Measurements from ENCODE around the gene ZNF544.
"Not testable (repeated sequence)": the region's sequence is repeated elsewhere in the genome, so short reads cannot be mapped to it uniquely, and the experiment has no call there.

Gene ZNF544

GRCh38 chr19:58217069-58217481 lies 11.6 kb upstream of the ZNF544 start:
- peaks cover 11% of the 10 kb centered on the region for H3K36me3 ChIP-seq (ENCODE audit: control insufficient read depth, insufficient read depth, low read length)
- H3K4me1 ChIP-seq (ENCODE audit: control insufficient read depth, insufficient read depth, low read length) = no peaks in the 10 kb centered on the region
- no peak overlapping the region for H3K4me3 ChIP-seq (ENCODE audit: low read length)
- no peak overlapping the region for H3K27ac ChIP-seq (ENCODE audit: low read depth, low read length)
- no peaks in the 10 kb centered on the region for H3K27me3 ChIP-seq (ENCODE audit: control insufficient read depth, insufficient read depth, low read length)
- no peak overlapping the region for H3K9ac ChIP-seq (ENCODE audit: low read length)

GRCh38 chr19:58217607-58218391 lies 10.9 kb upstream of the ZNF544 start:
- H3K9ac ChIP-seq (ENCODE audit: low read length) = no peak overlapping the region
- H3K27ac ChIP-seq (ENCODE audit: low read depth, low read length) = no peak overlapping the region
- H3K4me1 ChIP-seq (ENCODE audit: control insufficient read depth, insufficient read depth, low read length) = no peaks in the 10 kb centered on the region
- H3K4me3 ChIP-seq (ENCODE audit: low read length) = no peak overlapping the region
- no peaks in the 10 kb centered on the region for H3K27me3 ChIP-seq (ENCODE audit: control insufficient read depth, insufficient read depth, low read length)
- peaks cover 3% of the 10 kb centered on the region for H3K36me3 ChIP-seq (ENCODE audit: control insufficient read depth, insufficient read depth, low read length)

GRCh38 chr19:58218899-58219298 lies 9.8 kb upstream of the ZNF544 start:
- H3K4me1 ChIP-seq (ENCODE audit: control insufficient read depth, insufficient read depth, low read length) = no peaks in the 10 kb centered on the region
- no peak overlapping the region for H3K4me3 ChIP-seq (ENCODE audit: low read length)
- no peaks in the 10 kb centered on the region for H3K36me3 ChIP-seq (ENCODE audit: control insufficient read depth, insufficient read depth, low read length)
- H3K27ac ChIP-seq (ENCODE audit: low read depth, low read length) = no peak overlapping the region
- no peaks in the 10 kb centered on the region for H3K27me3 ChIP-seq (ENCODE audit: control insufficient read depth, insufficient read depth, low read length)
- H3K9ac ChIP-seq (ENCODE audit: low read length) = no peak overlapping the region

- H3K36me3 ChIP-seq (ENCODE audit: control insufficient read depth, insufficient read depth, low read length) = peaks cover 19% of the 10 kb centered on the region
- H3K27me3 ChIP-seq (ENCODE audit: control insufficient read depth, insufficient read depth, low read length) = no peaks in the 10 kb centered on the region
- peaks cover 4% of the 10 kb centered on the region for H3K4me1 ChIP-seq (ENCODE audit: control insufficient read depth, insufficient read depth, low read length)
- peak overlapping the region; percentile 86 for H3K4me3 ChIP-seq (ENCODE audit: low read length)
- H3K27ac ChIP-seq (ENCODE audit: low read depth, low read length) = peak overlapping the region; percentile 67
- peak overlapping the region; percentile 47 for H3K9ac ChIP-seq (ENCODE audit: low read length)
Measured at GRCh38 chr19:58227964-58228584, 640 bp upstream of the ZNF544 start.

- H3K4me3 ChIP-seq (ENCODE audit: low read length) = peak overlapping the region; percentile 86
- H3K9ac ChIP-seq (ENCODE audit: low read length) = no peak overlapping the region
- H3K36me3 ChIP-seq (ENCODE audit: control insufficient read depth, insufficient read depth, low read length) = peaks cover 25% of the 10 kb centered on the region
- H3K27me3 ChIP-seq (ENCODE audit: control insufficient read depth, insufficient read depth, low read length) = no peaks in the 10 kb centered on the region
- H3K27ac ChIP-seq (ENCODE audit: low read depth, low read length) = no peak overlapping the region
- peaks cover 4% of the 10 kb centered on the region for H3K4me1 ChIP-seq (ENCODE audit: control insufficient read depth, insufficient read depth, low read length)
Measured at GRCh38 chr19:58229255-58229639, 533 bp downstream of the ZNF544 start.

GRCh38 chr19:58237324-58237723 lies 8.6 kb downstream of the ZNF544 start:
- Histone ChIP-seq H3K27me3 (ENCODE audit: control insufficient read depth, insufficient read depth, low read length) (no peaks in the 10 kb centered on the region), H3K4me1 (ENCODE audit: control insufficient read depth, insufficient read depth, low read length) (no peaks in the 10 kb centered on the region), H3K27ac (ENCODE audit: low read depth, low read length) (no peak overlapping the region), H3K9ac (ENCODE audit: low read length) (no peak overlapping the region), H3K36me3 (ENCODE audit: control insufficient read depth, insufficient read depth, low read length) (peaks cover 38% of the 10 kb centered on the region), H3K4me3 (ENCODE audit: low read length) (no peak overlapping the region)

GRCh38 chr19:58243351-58243750 lies 14.6 kb downstream of the ZNF544 start:
- Histone ChIP-seq H3K27ac (ENCODE audit: low read depth, low read length) (no peak overlapping the region), H3K27me3 (ENCODE audit: control insufficient read depth, insufficient read depth, low read length) (no peaks in the 10 kb centered on the region), H3K36me3 (ENCODE audit: control insufficient read depth, insufficient read depth, low read length) (peaks cover 68% of the 10 kb centered on the region), H3K4me3 (ENCODE audit: low read length) (no peak overlapping the region), H3K4me1 (ENCODE audit: control insufficient read depth, insufficient read depth, low read length) (no peaks in the 10 kb centered on the region), H3K9ac (ENCODE audit: low read length) (no peak overlapping the region)

- H3K27me3 ChIP-seq (ENCODE audit: control insufficient read depth, insufficient read depth, low read length) = no peaks in the 10 kb centered on the region
- no peak overlapping the region for H3K4me3 ChIP-seq (ENCODE audit: low read length)
- H3K4me1 ChIP-seq (ENCODE audit: control insufficient read depth, insufficient read depth, low read length) = no peaks in the 10 kb centered on the region
- H3K27ac ChIP-seq (ENCODE audit: low read depth, low read length) = no peak overlapping the region
- peaks cover 65% of the 10 kb centered on the region for H3K36me3 ChIP-seq (ENCODE audit: control insufficient read depth, insufficient read depth, low read length)
- no peak overlapping the region for H3K9ac ChIP-seq (ENCODE audit: low read length)
Measured at GRCh38 chr19:58248886-58249285, 20.2 kb downstream of the ZNF544 start.

- H3K9ac ChIP-seq (ENCODE audit: low read length) = no peak overlapping the region
- no peak overlapping the region for H3K4me3 ChIP-seq (ENCODE audit: low read length)
- H3K4me1 ChIP-seq (ENCODE audit: control insufficient read depth, insufficient read depth, low read length) = no peaks in the 10 kb centered on the region
- peaks cover 54% of the 10 kb centered on the region for H3K36me3 ChIP-seq (ENCODE audit: control insufficient read depth, insufficient read depth, low read length)
- no peak overlapping the region for H3K27ac ChIP-seq (ENCODE audit: low read depth, low read length)
- no peaks in the 10 kb centered on the region for H3K27me3 ChIP-seq (ENCODE audit: control insufficient read depth, insufficient read depth, low read length)
Measured at GRCh38 chr19:58252102-58252685, 23.5 kb downstream of the ZNF544 start.

- not testable (repeated sequence) for H3K9ac ChIP-seq (ENCODE audit: low read length); H3K4me1 ChIP-seq (ENCODE audit: control insufficient read depth, insufficient read depth, low read length); H3K27me3 ChIP-seq (ENCODE audit: control insufficient read depth, insufficient read depth, low read length); H3K27ac ChIP-seq (ENCODE audit: low read depth, low read length)
- Histone ChIP-seq H3K36me3 (ENCODE audit: control insufficient read depth, insufficient read depth, low read length) (peaks cover 71% of the 10 kb centered on the region), H3K4me3 (ENCODE audit: low read length) (peak overlapping the region; percentile 1)
Measured at GRCh38 chr19:58258259-58258658, 29.5 kb downstream of the ZNF544 start.

- Histone ChIP-seq H3K9ac (ENCODE audit: low read length) (no peak overlapping the region), H3K4me3 (ENCODE audit: low read length) (no peak overlapping the region), H3K4me1 (ENCODE audit: control insufficient read depth, insufficient read depth, low read length) (no peaks in the 10 kb centered on the region), H3K27me3 (ENCODE audit: control insufficient read depth, insufficient read depth, low read length) (no peaks in the 10 kb centered on the region), H3K27ac (ENCODE audit: low read depth, low read length) (no peak overlapping the region), H3K36me3 (ENCODE audit: control insufficient read depth, insufficient read depth, low read length) (peaks cover 60% of the 10 kb centered on the region)
Measured at GRCh38 chr19:58261600-58261967, 32.9 kb downstream of the ZNF544 start.

- Histone ChIP-seq H3K27ac (ENCODE audit: low read depth, low read length) (no peak overlapping the region), H3K4me1 (ENCODE audit: control insufficient read depth, insufficient read depth, low read length) (no peaks in the 10 kb centered on the region), H3K36me3 (ENCODE audit: control insufficient read depth, insufficient read depth, low read length) (peaks cover 62% of the 10 kb centered on the region), H3K27me3 (ENCODE audit: control insufficient read depth, insufficient read depth, low read length) (no peaks in the 10 kb centered on the region), H3K4me3 (ENCODE audit: low read length) (peak overlapping the region; percentile 31), H3K9ac (ENCODE audit: low read length) (no peak overlapping the region)
Measured at GRCh38 chr19:58261968-58262921, 33.5 kb downstream of the ZNF544 start.

Measured in rectal smooth muscle tissue (tissue), 1 donor.